Embryonic facial prominence (tissue), 1 donor: ENCODE results near the gene ANGPTL4.
"Not testable (repeated sequence)": the region's sequence is repeated elsewhere in the genome, so short reads cannot be mapped to it uniquely, and the experiment has no call there.

Source experiments
- DNase-seq: peaks from one replicate; pipeline ENCODE4 v3.0.0-alpha.2; 2016; ENCODE audit errors: extremely low spot score

Gene ANGPTL4

GRCh38 chr19:8361921-8362793 is 1.8 kb upstream of the ANGPTL4 start:
- peak; percentile 55 for DNase-seq

- no peak for DNase-seq
Measured at GRCh38 chr19:8366121-8366581, 2.2 kb downstream of the ANGPTL4 start.

- no peak for DNase-seq
Measured at GRCh38 chr19:8366961-8367326, 3.0 kb downstream of the ANGPTL4 start.

- DNase-seq, result peak; percentile 89
Measured at GRCh38 chr19:8367327-8368001, 3.5 kb downstream of the ANGPTL4 start.

GRCh38 chr19:8370176-8371010 is 6.4 kb downstream of the ANGPTL4 start:
- no peak for DNase-seq

- no peak for DNase-seq
Measured at GRCh38 chr19:8371011-8371804, 7.3 kb downstream of the ANGPTL4 start.

- DNase-seq, result no peak
Measured at GRCh38 chr19:8373867-8374813, 10.2 kb downstream of the ANGPTL4 start.

GRCh38 chr19:8375766-8376165 is 11.8 kb downstream of the ANGPTL4 start:
- DNase-seq, result not testable (repeated sequence)

GRCh38 chr19:8376373-8376974 is 12.5 kb downstream of the ANGPTL4 start:
- not testable (repeated sequence) for DNase-seq

- DNase-seq, result no peak
Measured at GRCh38 chr19:8377598-8377997, 13.6 kb downstream of the ANGPTL4 start.

GRCh38 chr19:8379156-8379891 is 15.4 kb downstream of the ANGPTL4 start:
- not testable (repeated sequence) for DNase-seq

- not testable (repeated sequence) for DNase-seq
Measured at GRCh38 chr19:8384569-8384968, 20.6 kb downstream of the ANGPTL4 start.

- DNase-seq, result not testable (repeated sequence)
Measured at GRCh38 chr19:8385103-8385502, 21.1 kb downstream of the ANGPTL4 start.

GRCh38 chr19:8385566-8385965 is 21.6 kb downstream of the ANGPTL4 start:
- not testable (repeated sequence) for DNase-seq

GRCh38 chr19:8386419-8386818 is 22.5 kb downstream of the ANGPTL4 start:
- DNase-seq, result not testable (repeated sequence)

GRCh38 chr19:8386990-8387389 is 23.0 kb downstream of the ANGPTL4 start:
- DNase-seq, result no peak

GRCh38 chr19:8387688-8388611 is 24.0 kb downstream of the ANGPTL4 start:
- DNase-seq, result no peak

GRCh38 chr19:8388612-8388958 is 24.6 kb downstream of the ANGPTL4 start:
- no peak for DNase-seq
